SK-N-MC (cell line): ENCODE data around the gene SLC19A2.

Experiments used
- EZH2 ChIP-seq: fragments of 200-600 bp; sonication (generic); IDR thresholded peaks from one replicate; pipeline ENCODE4 v1.6.1; 2017; ENCODE audit warnings: antibody characterized with exemption
- POLR2AphosphoS5 ChIP-seq: IDR thresholded peaks from 2 replicates; pipeline ENCODE4 v1.6.1; 2012; ENCODE audit warnings: mild to moderate bottlenecking, low read depth, low read length, borderline replicate concordance

- TF ChIP-seq EZH2 (no peak), POLR2AphosphoS5 (no peak)
These were observed 40.5 kb upstream of the SLC19A2 start for GRCh38 chr1:169526120-169526832.
